HL-60/S4 treated with retinoic acid at 250 ng/mL for 4 days and 3 days (cell line): ENCODE data around the gene AURKB.
"Not testable (repeated sequence)": the region's sequence is repeated elsewhere in the genome, so short reads cannot be mapped to it uniquely, and the experiment has no call there.

Experiments
- in situ Hi-C: fragments of 300-500 bp; cut with MboI; formaldehyde crosslinking; loops from 2 replicates; pipeline ENCODE4 v1.7.0; 2022; ENCODE audit warnings: low sequenced_read_pairs

The AURKB gene

DNA sequence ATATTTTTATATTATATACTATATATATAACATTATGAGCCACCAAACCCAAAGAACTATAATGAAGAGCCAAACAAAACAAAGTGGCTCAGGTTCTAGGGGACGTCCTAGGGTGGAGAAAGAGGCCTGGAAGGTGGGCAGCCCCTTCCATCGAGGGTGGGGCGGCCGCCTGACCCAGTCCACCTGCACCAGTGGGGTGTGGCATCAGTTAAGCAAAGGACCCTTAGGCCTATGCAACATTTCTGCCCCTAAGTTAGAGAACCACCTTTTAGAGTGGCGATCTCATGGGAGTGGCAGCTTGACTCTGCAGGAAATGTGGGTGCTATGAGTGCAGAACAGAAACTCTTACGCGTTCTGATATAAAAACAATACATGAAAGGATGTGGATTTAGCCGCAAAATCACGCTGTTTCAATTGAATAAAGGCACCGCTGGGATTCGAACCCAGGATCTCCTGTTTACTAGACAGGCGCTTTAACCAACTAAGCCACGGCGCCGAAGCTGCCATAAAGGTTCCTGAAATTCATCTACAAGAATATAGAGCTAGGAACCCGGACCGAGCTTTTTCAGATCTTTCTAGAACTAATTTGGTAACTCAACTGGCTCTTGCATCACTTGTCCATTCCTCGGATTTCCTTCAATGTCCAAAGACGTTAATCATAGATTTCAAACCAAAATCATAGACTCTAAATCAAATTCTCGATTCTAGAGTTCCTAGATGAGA, 15.6 kb upstream of the AURKB start:
- in situ Hi-C loops = no loop called here

DNA sequence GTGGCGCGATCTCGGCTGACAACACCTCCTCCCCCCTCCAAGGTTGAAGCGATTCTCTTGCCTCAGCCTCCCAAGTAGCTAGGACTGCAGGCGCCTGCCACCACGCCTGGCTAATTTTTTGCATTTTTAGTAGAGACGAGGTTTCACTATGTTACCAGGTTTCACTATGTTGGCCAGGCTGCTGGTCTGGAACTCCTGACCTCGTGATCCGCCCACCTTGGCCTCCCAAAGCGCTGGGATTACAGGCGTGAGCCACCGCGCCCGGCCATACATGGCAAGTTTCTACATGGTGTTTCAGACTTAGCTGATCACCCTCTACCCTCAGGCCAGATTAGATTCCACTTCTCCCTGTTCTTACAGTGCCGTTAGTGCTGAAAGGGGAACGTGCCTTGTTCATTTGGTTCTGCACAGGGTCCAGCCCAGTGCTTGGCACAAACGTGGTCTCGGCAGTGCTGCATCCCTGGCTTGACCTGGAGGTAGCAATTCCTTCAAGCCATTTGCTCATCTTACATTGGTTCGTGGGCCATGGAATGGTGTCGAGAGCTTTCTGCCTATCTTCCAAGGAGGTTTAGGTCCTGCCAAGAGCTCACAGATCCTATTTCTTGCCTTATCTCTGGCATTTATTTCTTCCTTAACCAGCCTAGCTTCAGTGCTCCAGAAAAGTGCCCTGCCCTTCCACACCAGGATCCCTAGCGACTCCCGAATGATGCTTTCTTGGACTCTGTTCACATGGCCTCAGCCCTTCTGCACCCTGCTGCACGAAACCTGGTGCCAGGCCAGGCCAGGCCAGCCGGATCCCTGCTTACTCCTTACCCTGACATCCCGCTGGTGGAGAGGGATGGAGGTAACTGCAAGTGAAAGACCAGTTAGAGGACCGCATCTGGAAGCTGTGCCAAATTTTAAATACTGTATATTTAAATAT, 14.8 kb upstream of the AURKB start:
- in situ Hi-C loops = no loop called here

DNA sequence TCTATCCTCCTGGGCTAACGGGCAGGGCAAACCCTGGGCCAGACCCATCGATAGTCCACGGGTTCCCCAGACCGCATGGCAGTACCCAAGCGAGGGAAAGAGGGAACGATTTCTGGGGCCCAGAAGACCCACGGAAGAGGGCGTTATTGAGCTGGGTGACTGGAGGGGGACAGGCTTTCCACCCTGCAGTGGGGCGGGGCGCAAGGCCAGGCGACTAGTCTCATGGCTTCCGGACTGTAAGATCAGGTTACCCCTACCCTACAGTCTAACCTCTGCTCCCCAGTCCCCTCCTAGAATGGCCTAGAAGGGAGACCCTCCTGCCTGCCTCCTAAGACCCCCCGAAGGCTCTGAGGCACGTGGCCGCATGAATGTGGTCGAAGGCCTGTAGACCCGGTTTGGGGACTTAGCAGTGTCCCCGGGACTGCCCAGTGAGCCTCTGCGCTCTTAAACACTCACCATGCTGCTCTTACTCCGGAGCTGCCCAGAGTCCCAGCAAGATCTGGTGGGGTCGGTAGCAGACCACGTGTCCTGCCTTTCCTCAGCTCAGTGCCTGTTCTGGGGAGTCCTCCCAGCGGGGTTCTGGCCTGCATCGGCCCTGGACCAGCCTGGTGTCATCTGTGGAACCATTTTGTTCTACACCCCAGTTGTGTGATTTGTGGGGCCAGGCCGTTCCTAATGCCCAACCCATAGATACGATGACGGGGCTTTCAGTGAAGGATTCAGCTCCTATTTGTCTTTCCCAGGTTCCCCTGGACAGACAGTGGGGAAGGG, 13.2 kb upstream of the AURKB start:
- in situ Hi-C loops = no loop called here

DNA sequence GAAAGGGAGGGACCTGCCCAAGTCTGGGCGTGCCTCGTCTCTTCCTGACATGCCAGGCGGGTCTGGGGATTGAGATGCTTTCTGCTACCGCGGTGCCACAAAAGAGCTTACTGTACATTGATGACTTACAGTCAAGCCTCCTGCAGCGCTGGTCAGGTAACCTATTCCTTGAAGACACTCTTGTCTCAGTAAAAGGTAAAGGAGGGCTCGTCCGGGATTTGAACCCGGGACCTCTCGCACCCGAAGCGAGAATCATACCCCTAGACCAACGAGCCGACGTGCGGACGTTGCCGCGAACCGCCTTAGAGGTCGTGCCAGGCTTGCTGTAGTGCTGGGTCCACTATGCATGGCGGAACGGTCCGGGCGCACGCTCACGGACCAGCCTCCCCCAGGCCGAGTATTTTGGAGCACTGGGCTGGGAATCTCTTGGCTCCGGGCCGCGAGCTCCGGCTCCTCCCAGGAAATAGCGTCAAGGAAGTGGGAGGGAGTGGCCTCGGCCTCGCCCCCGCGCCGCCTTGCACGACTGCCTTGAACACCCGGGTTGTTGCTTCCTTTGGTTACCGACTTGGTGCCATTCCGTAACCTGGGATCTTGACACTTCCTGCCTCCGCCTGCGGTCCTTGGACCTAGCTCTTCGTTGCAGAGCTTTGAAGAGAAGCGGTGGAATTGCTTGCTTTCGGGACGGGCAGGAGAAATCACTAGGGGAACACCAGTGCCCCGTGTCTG, 12.4 kb upstream of the AURKB start:
- in situ Hi-C loops = no loop called here

DNA sequence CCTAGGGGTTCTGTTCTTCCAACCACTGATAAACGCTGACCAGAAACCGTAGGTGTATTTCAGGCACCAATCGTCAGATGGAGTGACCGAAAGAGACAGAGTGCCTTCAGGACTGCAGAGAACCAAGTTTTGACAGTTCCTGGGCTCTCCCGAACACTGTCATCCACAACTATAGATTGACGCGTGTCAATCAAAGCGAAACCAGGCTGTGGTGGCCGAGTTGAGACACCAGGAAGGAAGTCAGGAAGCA, 11.9 kb upstream of the AURKB start:
- in situ Hi-C loops = no loop called here

DNA sequence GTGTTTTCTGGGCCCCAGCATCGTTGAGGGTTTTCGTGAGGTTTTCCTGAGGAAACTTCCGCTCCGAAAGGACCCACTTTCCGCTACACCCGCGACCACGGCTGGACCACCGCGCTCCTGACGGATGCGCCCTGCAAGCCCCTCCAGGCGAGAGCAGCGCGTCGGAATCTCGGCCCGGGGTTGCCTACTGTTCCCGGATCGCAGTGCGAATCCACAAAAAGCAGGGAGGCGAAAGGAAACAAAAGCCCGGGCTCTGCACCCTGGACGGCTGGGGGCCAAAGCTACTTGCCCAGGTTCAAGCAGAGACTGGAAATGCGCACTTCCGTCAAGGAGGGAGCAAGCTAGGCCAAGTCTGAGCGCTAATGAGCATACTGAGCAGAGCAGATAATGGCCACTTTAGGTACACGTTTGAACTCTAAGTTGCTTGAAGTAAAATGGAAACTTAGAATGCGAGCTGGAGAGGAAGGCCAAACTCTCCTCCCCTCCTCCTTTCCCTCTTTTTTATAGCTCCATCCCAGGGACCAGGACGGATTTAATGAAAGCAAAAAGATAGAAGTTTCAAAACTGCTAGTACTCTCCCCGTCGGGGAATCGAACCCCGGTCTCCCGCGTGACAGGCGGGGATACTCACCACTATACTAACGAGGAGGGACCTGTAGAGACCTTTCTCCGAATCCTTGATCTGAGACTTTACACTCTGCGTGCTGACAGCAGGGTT, 11.4 kb upstream of the AURKB start:
- in situ Hi-C loops = no loop called here

DNA sequence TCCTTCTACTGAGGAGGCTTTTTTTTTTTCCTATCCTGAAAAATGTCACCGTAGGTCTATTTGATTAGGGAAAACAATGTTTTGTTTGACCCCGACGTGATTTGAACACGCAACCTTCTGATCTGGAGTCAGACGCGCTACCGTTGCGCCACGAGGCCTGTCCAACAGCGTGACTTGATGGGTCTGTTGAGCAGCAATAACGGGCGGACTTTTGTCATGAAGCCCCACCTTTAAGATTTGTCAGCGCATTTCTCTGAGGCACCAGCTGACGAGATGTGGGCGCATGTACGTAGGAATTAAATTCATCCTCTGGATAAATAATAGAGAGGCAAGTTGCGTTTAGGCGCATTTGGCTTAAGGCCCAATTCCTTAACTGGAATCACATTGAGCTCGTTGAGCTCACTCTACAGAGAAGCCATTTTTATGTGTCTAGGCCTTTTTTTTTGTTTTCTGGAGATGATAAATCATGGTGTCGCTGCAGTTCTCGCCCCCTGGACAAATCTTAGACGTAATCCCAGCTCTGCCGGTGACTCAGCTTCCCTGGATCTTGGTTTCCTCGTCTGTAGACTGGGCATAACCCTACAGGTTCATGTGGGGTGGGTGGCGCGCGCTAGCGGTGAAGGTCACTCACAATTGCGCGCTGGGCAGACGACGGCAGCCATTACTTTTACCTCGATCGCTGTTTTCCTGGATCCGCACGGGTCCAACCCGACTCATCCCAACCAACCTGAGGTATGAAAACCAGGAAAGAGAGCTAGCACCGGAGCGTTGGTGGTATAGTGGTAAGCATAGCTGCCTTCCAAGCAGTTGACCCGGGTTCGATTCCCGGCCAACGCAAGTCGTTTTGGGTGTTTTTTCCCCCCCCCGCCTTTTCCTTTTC, 10.6 kb upstream of the AURKB start:
- in situ Hi-C loops = no loop called here

DNA sequence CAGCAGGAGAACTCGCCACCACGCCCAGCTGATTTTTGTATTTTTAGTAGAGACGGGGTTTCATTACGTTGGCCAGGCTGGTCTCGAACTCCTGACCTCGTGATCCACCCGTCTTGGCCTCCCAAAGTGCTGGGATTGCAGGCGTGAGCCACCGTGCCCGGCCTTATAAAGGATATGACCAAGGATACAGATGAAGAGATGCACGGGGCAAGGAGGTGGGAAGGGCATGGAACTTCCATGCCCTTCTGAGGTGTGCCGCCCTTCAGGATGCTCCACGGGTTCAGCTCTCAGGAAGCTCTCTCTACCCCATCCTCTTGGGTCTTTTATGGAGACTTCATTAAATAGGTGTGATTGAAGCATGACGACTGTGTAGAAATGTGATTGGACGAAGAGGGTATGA, 3.6 kb upstream of the AURKB start:
- in situ Hi-C loops = not testable (repeated sequence)

DNA sequence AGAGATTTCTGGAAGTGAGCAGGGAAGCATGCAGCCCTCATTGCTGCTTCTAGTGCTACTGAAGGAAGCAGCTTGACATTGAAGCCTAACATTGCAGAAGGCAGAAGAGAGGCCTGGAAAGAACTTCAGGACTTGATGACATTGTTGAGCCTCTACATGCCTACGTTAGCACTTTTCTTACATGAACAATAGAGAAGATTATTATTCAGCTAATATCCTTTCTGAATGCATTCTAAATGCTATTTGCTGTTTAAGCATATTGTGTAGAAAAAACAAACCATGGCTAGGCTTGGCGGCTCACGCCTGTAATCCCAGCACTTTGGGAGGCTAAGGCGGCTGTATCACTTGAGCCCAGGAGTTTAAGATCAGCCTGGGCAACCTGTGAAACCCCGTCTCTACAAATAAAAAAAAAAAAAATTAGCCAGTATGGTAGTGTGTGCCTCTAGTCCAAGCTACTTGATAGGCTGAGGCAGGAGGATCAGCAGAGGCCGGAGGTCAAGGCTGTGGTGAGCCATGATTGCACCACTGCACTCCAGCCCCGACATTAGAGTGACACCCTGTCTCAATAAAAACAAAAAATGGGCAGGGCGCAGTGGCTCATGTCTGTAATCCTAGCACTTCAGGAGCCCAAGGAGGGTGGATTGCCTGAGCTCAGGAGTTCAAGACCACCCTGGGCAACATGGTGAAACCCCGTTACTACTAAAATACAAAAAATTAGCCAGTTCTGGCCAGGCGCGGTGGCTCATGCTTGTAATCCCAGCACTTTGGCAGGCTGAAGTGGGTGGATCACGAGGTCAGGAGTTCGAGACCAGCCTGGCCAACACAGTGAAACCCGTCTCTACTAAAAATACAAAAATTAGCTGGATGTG, 2.2 kb upstream of the AURKB start:
- in situ Hi-C loops = no loop called here

DNA sequence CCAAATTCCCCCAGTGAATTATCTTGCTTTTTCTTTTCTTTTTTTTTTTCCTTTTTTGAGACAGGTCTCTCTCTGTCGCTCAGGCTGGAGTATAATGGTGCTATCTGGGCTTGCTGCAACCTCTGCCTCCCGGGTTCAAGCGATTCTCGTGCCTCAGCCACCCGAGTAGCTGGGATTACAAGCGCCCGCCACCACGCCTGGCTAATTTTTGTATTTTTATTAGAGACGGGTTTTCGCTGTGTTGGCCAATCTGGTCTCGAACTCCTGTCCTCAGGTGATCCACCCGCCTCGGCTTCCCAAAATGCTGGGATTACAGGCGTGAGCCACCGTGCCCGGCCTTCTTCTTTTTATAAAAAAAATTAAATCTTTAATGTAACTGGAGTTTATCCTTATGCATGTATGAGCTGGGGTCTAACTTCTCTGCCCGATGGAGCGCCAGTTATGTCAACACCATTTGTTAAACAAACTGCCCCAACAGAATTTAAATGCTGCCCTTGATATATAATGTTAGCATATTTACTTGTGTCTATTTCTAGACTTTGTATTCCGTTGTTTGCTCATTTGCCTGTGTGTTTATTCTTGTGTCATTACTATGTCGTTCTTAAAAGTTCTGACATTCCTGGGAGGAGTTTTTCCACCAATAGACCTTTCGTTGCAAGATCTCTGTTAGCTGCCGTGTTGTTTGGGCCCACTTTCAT, 535 bp upstream of the AURKB start:
- in situ Hi-C loops = no loop called here

DNA sequence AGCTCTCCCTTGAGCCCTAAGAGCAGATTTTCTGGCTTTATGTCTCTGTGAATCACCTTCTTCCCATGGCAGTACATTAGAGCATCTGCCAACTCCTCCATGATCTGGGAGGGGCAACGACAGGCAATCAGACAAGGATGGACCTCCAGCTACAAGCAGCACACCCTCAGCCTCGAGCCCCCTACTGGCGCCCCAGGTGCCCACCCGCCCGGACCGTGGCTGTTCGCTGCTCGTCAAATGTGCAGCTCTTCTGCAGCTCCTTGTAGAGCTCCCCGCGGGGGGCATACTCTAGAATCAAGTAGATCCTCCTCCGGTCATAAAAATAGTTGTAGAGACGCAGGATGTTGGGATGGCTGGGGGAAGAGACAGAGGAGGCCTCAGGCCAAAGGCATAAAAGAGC, 3.8 kb downstream of the AURKB start:
- in situ Hi-C loops = no loop called here

DNA sequence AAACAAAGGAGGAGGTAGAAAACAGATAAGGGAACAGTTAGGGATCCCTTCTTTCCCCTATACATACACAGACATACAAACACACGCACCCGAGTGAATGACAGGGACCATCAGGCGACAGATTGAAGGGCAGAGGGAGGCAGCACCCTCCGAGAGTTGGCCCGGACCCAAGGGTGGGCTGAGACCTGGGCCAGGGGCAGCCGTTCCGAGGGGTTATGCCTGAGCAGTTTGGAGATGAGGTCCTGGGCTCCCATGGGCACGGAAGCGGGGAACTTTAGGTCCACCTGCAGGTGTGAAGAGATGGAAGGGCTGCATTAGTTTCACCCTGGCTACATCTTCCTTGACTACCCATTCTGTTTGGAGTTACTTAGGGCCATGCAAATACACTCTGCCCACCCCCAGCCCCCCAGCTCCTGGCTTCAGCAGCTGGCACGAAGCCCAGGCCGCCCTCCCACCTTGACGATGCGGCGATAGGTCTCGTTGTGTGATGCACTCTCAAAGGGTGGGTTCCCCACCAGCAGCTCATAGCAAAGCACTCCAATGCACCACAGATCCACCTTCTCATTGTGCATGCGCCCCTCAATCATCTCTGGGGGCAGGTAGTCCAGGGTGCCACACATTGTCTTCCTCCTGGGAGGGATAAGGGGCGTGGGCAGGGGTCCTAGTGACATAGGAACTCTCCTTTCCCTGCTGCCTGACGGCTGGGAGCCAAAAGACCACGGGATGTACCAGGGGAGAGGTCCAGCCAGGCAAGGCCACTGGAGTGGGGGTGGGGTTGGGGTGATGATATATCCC, 5.4 kb downstream of the AURKB start:
- in situ Hi-C loops = no loop called here

DNA sequence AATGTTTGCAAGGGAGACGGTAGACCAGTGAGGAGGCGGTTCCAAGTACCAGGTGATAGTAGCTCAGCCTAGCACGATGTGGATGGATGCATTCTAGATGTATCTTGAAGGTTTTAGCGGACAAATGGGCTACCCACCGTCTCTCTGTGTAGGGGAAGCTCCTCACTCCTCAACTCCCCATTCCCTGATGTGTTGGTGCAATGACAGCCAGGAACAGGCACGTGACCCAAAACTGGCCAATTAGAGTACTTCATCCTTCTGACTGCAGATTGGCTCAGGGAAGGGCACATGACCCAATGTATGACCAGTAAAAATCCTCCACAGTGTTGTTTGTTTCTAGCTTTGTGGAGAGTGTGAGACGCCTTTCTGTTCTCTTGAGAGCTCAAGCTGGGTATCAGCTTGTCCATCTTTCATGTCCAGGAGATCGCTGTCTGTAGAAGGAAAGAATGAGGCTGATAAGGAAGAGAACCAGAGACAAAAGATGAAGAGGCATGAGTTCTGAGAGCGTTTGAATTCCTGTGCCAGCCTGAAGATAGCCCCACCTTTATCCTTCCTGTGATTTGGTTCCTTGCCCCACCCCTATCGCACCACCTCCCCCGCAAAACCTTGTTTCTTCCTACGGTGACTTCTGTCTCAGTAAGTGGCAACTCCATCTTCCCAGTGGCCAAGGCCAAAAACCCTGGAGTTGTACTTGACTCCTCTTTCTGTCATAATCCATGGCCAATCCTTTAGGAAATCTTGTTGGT, 18.1 kb downstream of the AURKB start:
- in situ Hi-C loops = no loop called here

DNA sequence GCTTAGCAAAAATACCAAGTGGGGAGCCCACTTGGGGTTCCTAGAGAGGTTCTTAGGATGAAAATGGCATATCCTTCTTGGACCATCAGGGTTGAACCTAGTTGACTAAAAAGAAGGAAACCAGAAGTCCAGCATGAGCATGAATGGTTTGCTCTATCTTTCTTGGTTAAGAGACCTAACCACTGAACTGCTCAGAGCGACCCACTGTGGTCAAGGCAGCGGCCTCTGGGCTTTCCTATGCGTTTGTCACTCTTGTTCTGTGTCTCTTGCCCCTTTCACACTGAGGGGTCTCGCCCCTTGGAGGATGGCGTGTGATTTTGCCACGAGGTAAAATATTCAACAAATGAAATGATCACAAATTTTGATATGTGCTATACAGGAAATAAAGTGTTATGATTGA, 19.9 kb downstream of the AURKB start:
- in situ Hi-C loops = no loop called here

DNA sequence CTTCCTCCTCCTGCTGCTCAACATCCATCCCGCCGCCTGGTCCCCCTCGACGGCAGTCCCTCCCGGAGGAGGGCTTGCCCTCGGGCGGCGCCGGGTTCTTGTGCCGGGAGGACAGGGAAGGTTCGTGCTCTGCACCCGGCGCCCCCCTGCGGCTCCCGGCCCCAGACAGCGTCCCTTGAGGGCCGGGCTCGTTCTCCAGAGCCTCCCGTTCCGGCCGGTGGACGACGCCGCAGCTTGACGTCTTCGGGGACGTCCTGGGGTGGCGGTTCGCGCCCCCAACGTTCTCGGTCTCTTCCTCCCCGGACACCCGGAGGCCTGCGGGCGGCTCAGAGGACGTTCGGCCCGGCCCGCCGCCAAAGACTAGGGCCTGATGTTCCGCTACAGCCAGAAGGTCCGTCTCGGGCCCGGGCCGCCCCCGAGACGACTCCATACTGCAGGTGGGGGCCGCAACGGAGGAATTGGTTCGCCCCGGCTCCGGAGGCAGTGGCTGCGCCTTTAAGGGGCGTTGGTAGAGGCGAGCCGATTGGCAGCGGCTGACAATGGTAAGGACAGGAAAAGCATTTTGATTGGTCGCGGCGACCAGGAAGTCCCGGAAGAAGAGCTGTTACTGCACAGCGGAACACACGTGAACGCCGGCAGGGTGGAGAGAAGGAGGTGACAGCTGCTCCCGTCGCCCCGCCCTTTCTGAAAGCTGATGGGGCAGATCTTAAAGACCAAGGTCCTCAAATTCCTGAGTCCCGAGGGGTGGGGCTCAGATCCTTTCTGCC, 20.5 kb downstream of the AURKB start, which contains the start of gene BORCS6:
Gene BORCS6 (minus strand): TSS at position 470 of the 767 bp plus-strand sequence. CDS start 40 bp downstream, at position 430.
- in situ Hi-C loops = no loop called here
